ENCODE measurements around the gene CCDC158. TPM values are rescaled to one million over a fixed set of nuclear protein-coding genes. Genes with fewer than 3 reads are reported as not detected.
"Not testable (repeated sequence)": the region's sequence is repeated elsewhere in the genome, so short reads cannot be mapped to it uniquely, and the experiment has no call there.

Gene CCDC158
- total RNA-seq, 1 donor from 2014 or later = not detected

DNA sequence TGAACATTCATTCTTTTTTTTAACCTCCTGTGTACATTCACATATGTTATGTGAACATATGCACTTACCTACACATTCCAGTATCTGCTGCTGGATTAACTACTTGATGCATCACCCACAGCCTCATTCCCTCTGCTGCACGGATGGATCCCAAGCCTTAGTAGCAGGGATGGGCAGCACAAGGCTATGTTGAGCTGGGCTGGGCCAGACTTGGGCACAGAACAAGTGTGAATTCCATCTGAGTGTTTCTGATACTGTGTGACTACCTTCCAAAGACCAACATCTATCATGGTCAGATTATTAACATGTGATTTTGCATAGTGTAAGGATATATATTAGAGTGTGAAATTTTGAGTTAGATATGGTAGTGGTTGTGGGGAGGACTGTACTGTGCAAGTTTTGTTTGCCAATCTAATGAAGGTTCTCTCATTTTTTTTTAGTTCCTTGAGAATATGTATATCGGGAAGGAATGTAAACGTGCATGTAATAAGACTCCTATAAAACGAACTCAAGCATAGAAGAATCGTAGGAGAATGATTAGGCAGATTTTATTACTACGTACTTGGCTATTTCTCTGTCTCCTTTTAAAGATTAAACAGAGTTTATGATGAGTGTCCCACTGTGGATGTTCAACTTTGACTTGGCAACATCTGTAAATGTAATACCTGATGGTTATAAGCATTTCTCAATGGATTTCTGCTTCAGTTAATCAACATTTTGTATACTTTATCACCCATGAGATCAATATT lies 137.8 kb downstream of the CCDC158 start:
- DNase-seq = no peak
- Mint-ChIP-seq H3K9me3 (peaks cover 10% of the 10 kb centered on the region), H3K4me1 (no peaks in the 10 kb centered on the region), H3K4me3 (no peak overlapping the region), H3K27me3 (peaks cover 29% of the 10 kb centered on the region), H3K36me3 (ENCODE audit: low read depth) (no peaks in the 10 kb centered on the region), H3K27ac (no peak overlapping the region)
- intact Hi-C loops (cut with micrococcal nuclease) = no loop called here

DNA sequence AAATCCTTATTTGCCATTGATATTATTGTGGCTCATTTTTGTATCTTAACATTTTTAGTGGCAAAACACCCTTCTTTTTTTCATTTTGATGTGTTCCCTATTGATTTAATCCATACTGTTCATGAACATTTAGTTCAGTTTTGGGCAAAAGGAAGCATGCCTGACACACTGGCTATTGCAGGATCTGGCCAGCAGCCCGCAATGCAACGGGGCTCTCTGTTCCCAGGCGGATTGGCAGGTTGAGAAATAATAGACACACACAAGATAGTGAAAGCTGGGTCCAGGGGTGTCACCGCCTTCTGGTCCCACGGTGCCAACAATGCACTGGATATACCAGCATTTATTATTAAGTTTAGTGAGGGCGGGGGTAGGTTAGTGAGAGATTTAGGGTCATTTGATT lies 139.3 kb downstream of the CCDC158 start:
- intact Hi-C loops (cut with micrococcal nuclease); H3K9me3 Mint-ChIP-seq; H3K27ac Mint-ChIP-seq; H3K4me1 Mint-ChIP-seq; DNase-seq; H3K4me3 Mint-ChIP-seq; H3K36me3 Mint-ChIP-seq (ENCODE audit: low read depth): not testable (repeated sequence)
- peaks cover 18% of the 10 kb centered on the region for H3K27me3 Mint-ChIP-seq

DNA sequence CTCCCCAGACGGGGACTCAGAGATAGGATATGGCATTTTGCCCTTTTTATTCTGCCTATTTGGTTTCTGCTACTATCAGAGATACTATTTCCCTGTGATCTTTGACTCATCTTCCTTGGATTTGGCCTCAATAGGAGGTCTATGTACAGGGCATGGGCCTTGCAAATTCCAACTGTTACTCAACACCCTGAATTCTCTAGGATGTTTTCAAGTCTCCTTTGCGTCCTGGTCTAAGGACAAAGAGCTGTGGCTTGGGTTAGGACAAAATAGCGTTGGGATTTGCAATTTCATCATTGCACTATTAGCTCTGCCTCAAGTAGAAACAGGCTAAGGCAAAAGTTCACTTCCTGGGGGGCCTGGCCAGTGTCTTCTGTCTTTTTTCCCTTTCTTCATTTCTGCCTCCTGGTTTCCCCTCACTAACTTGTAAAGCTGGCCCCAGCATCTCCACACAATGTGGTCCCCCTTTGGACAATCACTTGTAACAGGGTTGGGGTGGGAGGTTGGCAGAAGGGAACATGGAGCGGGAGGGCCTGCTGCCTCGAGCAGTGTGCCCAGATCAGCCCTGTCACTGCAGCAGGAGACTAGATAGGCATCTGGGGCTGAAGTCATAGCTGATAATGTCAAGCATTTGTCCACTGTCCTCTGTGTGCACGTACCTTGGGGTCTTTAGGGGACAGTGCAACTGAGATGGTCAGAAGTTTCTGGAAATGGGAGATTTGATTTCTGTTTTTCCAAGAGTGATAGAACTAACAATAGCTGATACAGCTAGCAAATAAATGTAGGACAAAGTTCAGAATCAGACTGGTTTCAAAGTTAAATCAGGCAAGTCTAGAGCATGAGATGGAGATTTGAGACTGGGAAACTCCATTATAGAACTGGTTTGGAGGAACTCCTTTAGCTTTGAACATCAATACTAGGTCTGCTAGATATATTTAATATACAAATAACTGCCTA lies 140.2 kb downstream of the CCDC158 start:
- Mint-ChIP-seq H3K27me3 (peaks cover 16% of the 10 kb centered on the region), H3K9me3 (no peaks in the 10 kb centered on the region), H3K36me3 (ENCODE audit: low read depth) (no peaks in the 10 kb centered on the region), H3K27ac (no peak overlapping the region), H3K4me1 (no peaks in the 10 kb centered on the region), H3K4me3 (no peak overlapping the region)
- no peak for DNase-seq
- intact Hi-C loops (cut with micrococcal nuclease) = no loop called here

DNA sequence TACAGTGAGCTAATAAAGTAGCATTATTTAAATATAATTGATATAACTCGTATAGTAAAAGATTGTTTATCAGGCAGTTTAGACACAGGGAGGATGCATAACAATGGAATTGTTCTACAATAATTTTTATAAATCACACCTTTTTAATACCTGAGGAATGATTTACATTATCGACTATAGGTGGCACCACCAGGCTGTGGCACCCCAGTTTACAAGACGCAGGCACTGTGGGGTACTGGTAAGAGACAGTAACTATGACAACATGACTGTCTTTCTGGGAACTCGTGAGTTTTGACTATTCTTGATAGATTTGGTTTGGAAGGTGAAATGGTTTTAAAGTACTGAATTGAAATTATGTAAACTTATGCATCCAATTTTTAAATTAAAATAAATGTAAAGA lies 141.5 kb downstream of the CCDC158 start:
- H3K4me3 Mint-ChIP-seq = no peak overlapping the region
- H3K27ac Mint-ChIP-seq = no peak overlapping the region
- no peaks in the 10 kb centered on the region for H3K4me1 Mint-ChIP-seq
- intact Hi-C loops (cut with micrococcal nuclease) = loop anchor here (1.0 kb wide), 1 partner anchor 99 kb away; no protein-coding TSS in a partner anchor
- H3K9me3 Mint-ChIP-seq = no peaks in the 10 kb centered on the region
- no peaks in the 10 kb centered on the region for H3K36me3 Mint-ChIP-seq (ENCODE audit: low read depth)
- peaks cover 19% of the 10 kb centered on the region for H3K27me3 Mint-ChIP-seq
- peak; percentile 70 for DNase-seq

DNA sequence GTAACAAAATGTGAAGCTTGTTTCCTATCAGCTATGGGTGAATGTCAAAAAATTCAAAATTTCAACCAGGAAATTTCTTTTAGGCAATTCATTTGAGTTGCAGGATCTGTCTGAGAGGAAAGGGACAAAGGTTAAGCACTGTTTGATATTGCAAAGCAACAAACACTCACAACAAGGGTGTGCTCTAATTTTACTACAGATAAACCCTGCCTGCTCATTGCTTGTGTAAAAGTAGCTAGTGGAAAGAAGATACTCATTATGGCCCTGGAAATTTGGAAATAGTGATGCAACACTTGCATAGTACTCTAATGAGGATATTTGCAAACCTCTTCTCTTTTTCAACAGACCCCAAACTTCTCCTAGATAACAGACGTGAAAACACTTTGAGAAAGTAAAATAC lies 142.4 kb downstream of the CCDC158 start:
- H3K4me3 Mint-ChIP-seq = no peak overlapping the region
- H3K27me3 Mint-ChIP-seq = peaks cover 25% of the 10 kb centered on the region
- no peak overlapping the region for H3K27ac Mint-ChIP-seq
- intact Hi-C loops (cut with micrococcal nuclease) = no loop called here
- no peaks in the 10 kb centered on the region for H3K4me1 Mint-ChIP-seq
- no peak for DNase-seq
- no peaks in the 10 kb centered on the region for H3K36me3 Mint-ChIP-seq (ENCODE audit: low read depth)
- no peaks in the 10 kb centered on the region for H3K9me3 Mint-ChIP-seq

DNA sequence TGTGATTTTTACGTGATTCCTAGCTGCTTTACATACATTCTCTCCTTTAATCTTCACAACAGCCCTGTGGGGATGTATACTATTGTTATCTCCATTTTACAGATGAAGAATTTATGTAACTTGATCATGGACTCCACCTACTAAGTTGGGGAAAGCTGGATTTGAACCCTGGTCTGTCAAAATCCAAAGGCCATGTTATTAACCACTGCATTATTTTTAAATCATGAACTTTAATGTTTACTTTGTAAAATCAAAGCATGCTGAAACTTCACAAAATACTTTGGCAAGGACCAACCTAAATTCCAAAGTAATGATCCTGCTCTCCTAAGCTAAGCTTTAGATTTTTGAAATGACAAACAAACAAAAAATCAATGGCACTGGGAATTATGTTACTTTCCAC lies 143.3 kb downstream of the CCDC158 start:
- H3K4me1 Mint-ChIP-seq = no peaks in the 10 kb centered on the region
- no peak for DNase-seq
- no peak overlapping the region for H3K27ac Mint-ChIP-seq
- H3K27me3 Mint-ChIP-seq = peaks cover 28% of the 10 kb centered on the region
- no peak overlapping the region for H3K4me3 Mint-ChIP-seq
- H3K9me3 Mint-ChIP-seq = no peaks in the 10 kb centered on the region
- no peaks in the 10 kb centered on the region for H3K36me3 Mint-ChIP-seq (ENCODE audit: low read depth)
- intact Hi-C loops (cut with micrococcal nuclease) = no loop called here

DNA sequence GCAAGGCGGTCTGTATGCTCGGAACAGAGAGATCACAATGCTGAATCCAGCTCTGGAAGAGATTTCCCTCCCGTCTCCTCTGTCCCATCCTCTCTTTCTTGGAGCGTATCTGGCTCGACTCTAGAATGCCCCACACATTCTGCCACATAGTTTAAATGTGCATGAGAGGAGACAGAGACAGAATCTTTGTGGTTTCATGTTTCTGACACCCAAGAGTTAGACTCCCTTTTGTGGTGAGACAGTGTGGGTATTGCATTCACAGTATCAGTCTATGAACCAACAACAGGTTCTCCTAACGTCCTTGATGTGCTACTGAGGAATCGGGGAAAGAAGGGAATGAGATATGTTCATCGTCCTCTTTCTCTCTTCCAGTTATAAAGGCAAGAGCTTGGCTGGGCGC lies 144.1 kb downstream of the CCDC158 start:
- no peak for DNase-seq
- no peak overlapping the region for H3K27ac Mint-ChIP-seq
- intact Hi-C loops (cut with micrococcal nuclease) = no loop called here
- H3K9me3 Mint-ChIP-seq = no peaks in the 10 kb centered on the region
- no peaks in the 10 kb centered on the region for H3K4me1 Mint-ChIP-seq
- no peak overlapping the region for H3K4me3 Mint-ChIP-seq
- peaks cover 30% of the 10 kb centered on the region for H3K27me3 Mint-ChIP-seq
- no peaks in the 10 kb centered on the region for H3K36me3 Mint-ChIP-seq (ENCODE audit: low read depth)

DNA sequence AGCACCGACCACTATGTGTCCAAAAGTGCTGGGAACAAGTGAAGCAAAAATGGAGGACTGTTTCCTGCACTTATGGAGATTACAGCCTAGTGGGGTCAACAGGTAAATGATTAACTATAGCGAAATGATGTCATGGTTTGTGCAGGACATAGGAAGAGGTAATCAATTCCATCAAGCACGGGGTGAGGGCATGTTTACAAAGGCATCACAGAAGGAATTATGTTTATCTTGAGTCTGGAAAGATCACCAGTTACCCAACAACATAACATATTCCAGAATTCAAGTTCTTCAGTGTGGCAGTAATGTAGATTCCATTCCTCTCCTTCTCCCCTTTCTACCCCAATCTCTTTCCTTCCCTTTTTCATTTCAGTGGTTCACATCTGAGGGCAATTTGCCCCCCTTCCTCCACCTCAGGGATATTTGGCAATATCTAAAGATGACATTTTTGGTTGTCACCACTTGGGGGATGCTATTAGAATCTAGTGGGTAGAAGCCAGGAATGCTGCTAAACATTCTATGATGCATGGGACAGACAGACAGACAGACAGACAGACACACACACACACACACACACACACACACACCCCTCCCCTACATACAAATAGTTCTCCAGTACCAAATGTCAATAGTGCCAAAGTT lies 145.3 kb downstream of the CCDC158 start:
- Mint-ChIP-seq H3K27me3 (peaks cover 38% of the 10 kb centered on the region), H3K36me3 (ENCODE audit: low read depth) (no peaks in the 10 kb centered on the region), H3K27ac (no peak overlapping the region), H3K4me3 (no peak overlapping the region), H3K4me1 (no peaks in the 10 kb centered on the region), H3K9me3 (no peaks in the 10 kb centered on the region)
- intact Hi-C loops (cut with micrococcal nuclease) = no loop called here
- no peak for DNase-seq

DNA sequence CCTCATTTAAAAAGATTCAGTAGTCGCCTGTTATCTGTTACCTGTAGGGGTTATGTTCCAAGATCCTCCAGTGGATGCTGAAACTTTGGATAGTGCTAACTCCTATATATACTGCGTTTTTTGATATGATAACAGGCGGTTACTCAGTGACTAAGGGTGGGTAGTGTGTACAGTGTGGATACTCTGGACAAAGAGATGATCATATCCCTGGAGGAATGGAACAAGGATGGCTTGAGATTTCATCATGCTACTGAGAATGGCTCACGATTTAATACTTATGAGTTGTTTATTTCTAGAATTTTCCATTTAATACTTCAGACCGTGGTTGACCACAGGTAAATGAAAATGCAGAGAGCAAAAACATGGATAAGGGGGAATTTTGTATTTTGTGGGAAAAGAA lies 147.9 kb downstream of the CCDC158 start:
- no peak overlapping the region for H3K27ac Mint-ChIP-seq
- H3K9me3 Mint-ChIP-seq = no peaks in the 10 kb centered on the region
- no peak overlapping the region for H3K4me3 Mint-ChIP-seq
- intact Hi-C loops (cut with micrococcal nuclease) = no loop called here
- no peaks in the 10 kb centered on the region for H3K36me3 Mint-ChIP-seq (ENCODE audit: low read depth)
- H3K27me3 Mint-ChIP-seq = peaks cover 36% of the 10 kb centered on the region
- no peaks in the 10 kb centered on the region for H3K4me1 Mint-ChIP-seq
- no peak for DNase-seq

DNA sequence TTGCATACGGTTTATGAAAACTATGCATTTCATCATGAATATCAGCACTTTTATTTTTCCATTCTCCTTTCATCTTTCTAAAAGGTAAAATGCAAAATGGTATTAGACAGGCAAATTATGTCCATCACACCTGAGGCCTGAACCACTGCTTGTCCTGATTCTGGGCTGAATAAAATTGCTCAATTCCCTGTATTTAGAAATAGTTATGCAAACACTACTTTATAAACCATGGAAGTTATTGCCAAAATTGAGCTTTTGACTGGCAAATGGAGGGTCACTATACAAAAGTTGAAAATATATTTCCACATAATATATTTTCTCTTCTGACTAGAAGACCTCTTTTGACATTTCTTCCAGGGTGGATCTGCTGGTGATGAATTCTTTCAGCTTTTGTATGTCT lies 148.4 kb downstream of the CCDC158 start:
- intact Hi-C loops (cut with micrococcal nuclease) = no loop called here
- Mint-ChIP-seq H3K36me3 (ENCODE audit: low read depth) (no peaks in the 10 kb centered on the region), H3K27ac (no peak overlapping the region), H3K27me3 (peaks cover 33% of the 10 kb centered on the region), H3K9me3 (no peaks in the 10 kb centered on the region), H3K4me3 (no peak overlapping the region), H3K4me1 (no peaks in the 10 kb centered on the region)
- DNase-seq = no peak

DNA sequence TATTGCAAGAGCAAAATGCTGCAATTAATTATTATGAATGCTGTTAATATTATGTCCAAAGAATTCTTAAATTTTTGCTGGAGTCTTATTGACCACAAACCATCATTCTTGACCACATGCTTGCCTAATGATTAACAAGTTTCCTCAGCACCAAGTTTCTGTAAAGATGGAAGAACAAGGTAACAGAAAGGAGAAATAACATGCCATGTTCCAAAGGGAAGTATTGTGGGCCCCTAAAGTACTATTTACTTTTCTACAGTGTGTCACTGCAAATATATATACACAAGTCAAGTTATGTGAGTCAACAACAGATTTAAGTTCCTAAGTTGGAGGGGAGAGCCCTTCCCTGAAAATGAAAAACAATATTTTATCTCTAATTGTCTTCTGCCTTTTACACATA lies 148.9 kb downstream of the CCDC158 start:
- H3K4me1 Mint-ChIP-seq = no peaks in the 10 kb centered on the region
- intact Hi-C loops (cut with micrococcal nuclease) = no loop called here
- no peaks in the 10 kb centered on the region for H3K36me3 Mint-ChIP-seq (ENCODE audit: low read depth)
- H3K4me3 Mint-ChIP-seq = no peak overlapping the region
- H3K27ac Mint-ChIP-seq = no peak overlapping the region
- H3K27me3 Mint-ChIP-seq = peaks cover 32% of the 10 kb centered on the region
- no peaks in the 10 kb centered on the region for H3K9me3 Mint-ChIP-seq
- DNase-seq = no peak

DNA sequence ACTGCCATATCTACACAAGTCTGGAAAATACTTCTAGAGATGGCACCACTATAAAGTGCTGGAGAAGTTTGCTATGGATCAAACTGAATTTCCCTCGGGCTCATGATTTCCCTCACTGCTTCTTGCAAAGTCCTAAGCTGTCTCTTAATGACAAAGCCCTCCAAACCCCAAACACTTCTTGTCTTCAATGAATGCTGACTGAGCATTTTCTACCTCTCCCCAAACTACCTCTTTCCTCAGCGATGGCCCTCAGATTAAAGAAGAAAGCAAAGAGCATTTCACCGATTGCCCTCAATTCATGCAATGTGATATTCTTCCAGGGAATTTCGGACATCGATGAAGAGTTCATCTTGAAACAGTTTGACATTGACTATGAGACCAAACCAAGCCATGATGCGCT lies 149.7 kb downstream of the CCDC158 start:
- DNase-seq = no peak
- H3K9me3 Mint-ChIP-seq = no peaks in the 10 kb centered on the region
- H3K4me1 Mint-ChIP-seq = no peaks in the 10 kb centered on the region
- intact Hi-C loops (cut with micrococcal nuclease) = no loop called here
- no peaks in the 10 kb centered on the region for H3K36me3 Mint-ChIP-seq (ENCODE audit: low read depth)
- H3K4me3 Mint-ChIP-seq = no peak overlapping the region
- peaks cover 32% of the 10 kb centered on the region for H3K27me3 Mint-ChIP-seq
- no peak overlapping the region for H3K27ac Mint-ChIP-seq

DNA sequence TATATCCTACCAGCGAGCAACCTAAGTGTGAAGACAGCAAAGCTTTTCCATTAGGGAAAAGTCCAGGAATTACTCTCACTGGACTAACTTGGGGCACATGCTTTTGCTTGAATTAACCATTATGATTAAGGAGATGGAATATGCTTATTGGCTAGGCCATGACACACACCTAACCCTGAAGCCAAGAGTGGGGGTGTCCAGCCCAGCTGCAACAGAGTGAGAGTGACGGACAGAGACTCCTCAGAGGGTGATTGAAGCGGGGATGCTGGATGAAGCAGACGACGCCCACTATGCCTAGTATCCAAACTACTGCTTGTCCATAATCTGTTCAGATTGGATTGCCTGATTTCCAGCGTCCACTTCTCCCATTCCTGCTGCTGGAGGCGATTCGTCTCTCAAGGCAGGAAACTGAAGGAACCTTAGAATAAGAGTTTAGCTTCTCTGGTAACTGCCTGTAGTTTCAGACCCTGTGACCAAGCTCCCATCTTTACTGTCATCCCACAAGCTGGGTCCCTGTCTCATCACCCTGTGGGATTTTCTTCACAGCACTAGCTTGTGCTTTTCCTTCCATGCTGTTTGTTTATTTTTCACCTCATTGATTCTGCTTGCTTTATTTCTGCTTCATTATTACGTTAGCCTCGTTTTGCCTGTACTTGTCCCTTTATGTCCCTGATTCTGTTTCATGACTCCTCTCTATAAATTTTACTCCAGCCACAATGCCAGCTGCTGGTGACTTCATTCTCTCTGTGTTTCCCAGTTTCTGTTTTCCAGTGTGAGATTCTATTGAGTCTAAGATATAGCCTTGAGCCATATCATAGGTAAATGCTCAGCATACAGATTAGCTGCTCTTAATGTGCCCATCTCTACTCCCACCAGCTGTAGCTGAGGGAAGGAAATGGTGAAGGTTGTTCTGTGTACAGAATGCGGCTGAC lies 150.4 kb downstream of the CCDC158 start:
- intact Hi-C loops (cut with micrococcal nuclease) = no loop called here
- no peak for DNase-seq
- Mint-ChIP-seq H3K4me1 (no peaks in the 10 kb centered on the region), H3K9me3 (no peaks in the 10 kb centered on the region), H3K36me3 (ENCODE audit: low read depth) (no peaks in the 10 kb centered on the region), H3K4me3 (no peak overlapping the region), H3K27ac (no peak overlapping the region), H3K27me3 (peaks cover 29% of the 10 kb centered on the region)
